ENCODE results near the gene CACNA1I.

Gene CACNA1I

GRCh38 chr22:39653787-39654077 is 83.2 kb downstream of the CACNA1I start:
- no peak for DNase-seq (ENCODE audit: low spot score)
- TF ChIP-seq CTCF (IDR thresholded peaks at IDR 0.05; ENCODE audit: extremely low read depth, missing control alignments): no peak

- no peak for DNase-seq (ENCODE audit: low spot score)
- no peak for TF ChIP-seq CTCF (IDR thresholded peaks at IDR 0.05; ENCODE audit: extremely low read depth, missing control alignments)
These were observed 83.8 kb downstream of the CACNA1I start for GRCh38 chr22:39654131-39654926.

GRCh38 chr22:39655004-39655579 is 84.5 kb downstream of the CACNA1I start:
- no peak for TF ChIP-seq CTCF (IDR thresholded peaks at IDR 0.05; ENCODE audit: extremely low read depth, missing control alignments)
- no peak for DNase-seq (ENCODE audit: low spot score)

- DNase-seq (ENCODE audit: low spot score): no peak
- TF ChIP-seq CTCF (IDR thresholded peaks at IDR 0.05; ENCODE audit: extremely low read depth, missing control alignments): no peak
These were observed 85.3 kb downstream of the CACNA1I start for GRCh38 chr22:39655831-39656230.

GRCh38 chr22:39656495-39657490 is 86.2 kb downstream of the CACNA1I start:
- TF ChIP-seq CTCF (IDR thresholded peaks at IDR 0.05; ENCODE audit: extremely low read depth, missing control alignments): no peak
- DNase-seq (ENCODE audit: low spot score): no peak

GRCh38 chr22:39658367-39658766 is 87.8 kb downstream of the CACNA1I start:
- DNase-seq (ENCODE audit: low spot score): no peak
- TF ChIP-seq CTCF (IDR thresholded peaks at IDR 0.05; ENCODE audit: extremely low read depth, missing control alignments): no peak

All from GM20000 (cell line).